Activated CD8-positive, alpha-beta memory T cell treated with anti-CD3 and anti-CD28 coated beads for 36 hours (primary cell): ENCODE data around the gene TRIM74. TPM values are rescaled to one million over a fixed set of nuclear protein-coding genes. Genes with fewer than 3 reads are reported as not detected.
"Not testable (repeated sequence)": the region's sequence is repeated elsewhere in the genome, so short reads cannot be mapped to it uniquely, and the experiment has no call there.

Source experiments
- CTCF ChIA-PET: fragments of 350-600 bp; sonication (Branson Sonifier 250); formaldehyde crosslinking; loops from one replicate; lab custom pipeline; 2021; ENCODE audit warnings: antibody characterized with exemption; lab: Charles Lee
- POLR2A ChIA-PET: fragments of 350-600 bp; sonication (Branson Sonifier 250); formaldehyde crosslinking; loops from one replicate; lab custom pipeline; 2021; ENCODE audit warnings: antibody characterized with exemption; lab: Charles Lee
- total RNA-seq, 2 experiments: library from RNA; stranded (reverse); gene quantifications; one replicate each; pipeline ENCODE4 v1.2.3, GENCODE V29; 2021

Gene TRIM74
- under 1 TPM; 0.17 to 0.25 TPM for total RNA-seq

GRCh38 chr7:72968980-72969516, at the start of gene TRIM74:
TRIM74 (minus strand) TSS chr7:72969466; CDS start chr7:72966157, 3,309 bp downstream.
- POLR2A ChIA-PET, CTCF ChIA-PET: not testable (repeated sequence)

GRCh38 chr7:73006491-73006890, 37.2 kb upstream of the TRIM74 start:
- CTCF ChIA-PET, POLR2A ChIA-PET: not testable (repeated sequence)

GRCh38 chr7:73005693-73006447, 36.6 kb upstream of the TRIM74 start:
- CTCF ChIA-PET, POLR2A ChIA-PET: not testable (repeated sequence)

GRCh38 chr7:73005356-73005692, 36.1 kb upstream of the TRIM74 start:
- CTCF ChIA-PET, POLR2A ChIA-PET: not testable (repeated sequence)

- CTCF ChIA-PET, POLR2A ChIA-PET: not testable (repeated sequence)
Observed at GRCh38 chr7:72997887-72998468, 28.7 kb upstream of the TRIM74 start.

GRCh38 chr7:72997447-72997846, 28.2 kb upstream of the TRIM74 start:
- POLR2A ChIA-PET, CTCF ChIA-PET: not testable (repeated sequence)

GRCh38 chr7:72995484-72995883, 26.2 kb upstream of the TRIM74 start:
- POLR2A ChIA-PET, CTCF ChIA-PET: not testable (repeated sequence)

- POLR2A ChIA-PET, CTCF ChIA-PET: not testable (repeated sequence)
Observed at GRCh38 chr7:72990146-72990913, 21.1 kb upstream of the TRIM74 start.

- POLR2A ChIA-PET = not testable (repeated sequence)
Observed at GRCh38 chr7:72982084-72982483, 12.8 kb upstream of the TRIM74 start.

GRCh38 chr7:72980382-72980781, 11.1 kb upstream of the TRIM74 start:
- POLR2A ChIA-PET, CTCF ChIA-PET: not testable (repeated sequence)

More at GRCh38 chr7:72982084-72982483, 12.8 kb upstream of the TRIM74 start:
- CTCF ChIA-PET = not testable (repeated sequence)

- CTCF ChIA-PET, POLR2A ChIA-PET: not testable (repeated sequence)
Observed at GRCh38 chr7:72976434-72976833, 7.2 kb upstream of the TRIM74 start.

- CTCF ChIA-PET, POLR2A ChIA-PET: not testable (repeated sequence)
Observed at GRCh38 chr7:72975656-72976286, 6.5 kb upstream of the TRIM74 start.

- CTCF ChIA-PET, POLR2A ChIA-PET: not testable (repeated sequence)
Observed at GRCh38 chr7:72974781-72975180, 5.5 kb upstream of the TRIM74 start.

- CTCF ChIA-PET, POLR2A ChIA-PET: not testable (repeated sequence)
Observed at GRCh38 chr7:72971505-72971904, 2.2 kb upstream of the TRIM74 start.

GRCh38 chr7:72969688-72970087, 422 bp upstream of the TRIM74 start:
- POLR2A ChIA-PET, CTCF ChIA-PET: not testable (repeated sequence)

- CTCF ChIA-PET, POLR2A ChIA-PET: not testable (repeated sequence)
Observed at GRCh38 chr7:72966892-72967291, 2.4 kb downstream of the TRIM74 start.

GRCh38 chr7:72965186-72965975, 3.9 kb downstream of the TRIM74 start:
- CTCF ChIA-PET, POLR2A ChIA-PET: not testable (repeated sequence)

- POLR2A ChIA-PET, CTCF ChIA-PET: not testable (repeated sequence)
Observed at GRCh38 chr7:72963056-72963455, 6.2 kb downstream of the TRIM74 start.

GRCh38 chr7:72961346-72961650, 8.0 kb downstream of the TRIM74 start:
- POLR2A ChIA-PET, CTCF ChIA-PET: not testable (repeated sequence)
